NCI-H2227 (cell line): ENCODE results near the gene ADAMTS1.

Experiments used
- DNase-seq: peaks from one replicate; lab custom pipeline; 2025; ENCODE audit not compliant: unreplicated experiment; lab: John Stamatoyannopoulos, UW

The ADAMTS1 gene

GRCh38 chr21:26845759-26846035 is 488 bp upstream of the ADAMTS1 start:
- no peak for DNase-seq

- peak; percentile 37 for DNase-seq
Observed at GRCh38 chr21:26844258-26845065, 747 bp downstream of the ADAMTS1 start.

GRCh38 chr21:26843933-26844257 is 1.3 kb downstream of the ADAMTS1 start:
- DNase-seq, result no peak

- DNase-seq, result peak; percentile 9
Observed at GRCh38 chr21:26842974-26843932, 2.0 kb downstream of the ADAMTS1 start.

- DNase-seq, result no peak
Observed at GRCh38 chr21:26842300-26842699, 2.9 kb downstream of the ADAMTS1 start.

GRCh38 chr21:26840912-26841311 is 4.3 kb downstream of the ADAMTS1 start:
- DNase-seq, result no peak

GRCh38 chr21:26840201-26840600 is 5.0 kb downstream of the ADAMTS1 start:
- DNase-seq, result no peak

- DNase-seq, result no peak
Observed at GRCh38 chr21:26837539-26837938, 7.7 kb downstream of the ADAMTS1 start.

- DNase-seq, result no peak
Observed at GRCh38 chr21:26836528-26836927, 8.7 kb downstream of the ADAMTS1 start.

GRCh38 chr21:26835714-26836265 is 9.4 kb downstream of the ADAMTS1 start:
- DNase-seq, result no peak

- no peak for DNase-seq
Observed at GRCh38 chr21:26835027-26835713, 10.0 kb downstream of the ADAMTS1 start.

- no peak for DNase-seq
Observed at GRCh38 chr21:26834181-26834905, 10.9 kb downstream of the ADAMTS1 start.

- no peak for DNase-seq
Observed at GRCh38 chr21:26833460-26833939, 11.7 kb downstream of the ADAMTS1 start.

GRCh38 chr21:26833011-26833410 is 12.2 kb downstream of the ADAMTS1 start:
- DNase-seq, result no peak

- no peak for DNase-seq
Observed at GRCh38 chr21:26832546-26832945, 12.7 kb downstream of the ADAMTS1 start.

GRCh38 chr21:26826801-26827200 is 18.4 kb downstream of the ADAMTS1 start:
- DNase-seq, result no peak

GRCh38 chr21:26820509-26820908 is 24.7 kb downstream of the ADAMTS1 start:
- no peak for DNase-seq

- no peak for DNase-seq
Observed at GRCh38 chr21:26819740-26820324, 25.4 kb downstream of the ADAMTS1 start.

- DNase-seq, result no peak
Observed at GRCh38 chr21:26818906-26819305, 26.3 kb downstream of the ADAMTS1 start.

GRCh38 chr21:26815197-26815596 is 30.0 kb downstream of the ADAMTS1 start:
- DNase-seq, result no peak
